Esophagus muscularis mucosa (tissue), 3 donors: ENCODE data around the gene CASP12.

Experiments used
- CTCF ChIP-seq, 3 experiments: fragments of 200-600 bp in 2 of 3; fragments of 450-650 bp in 1 of 3; sonication (generic) in 2 of 3; IDR thresholded peaks; one replicate each; pipeline ENCODE4 v1.5.1; 2017 to 2019; ENCODE audit warnings: antibody characterized with exemption in 3 of 3, mild to moderate bottlenecking in 2 of 3, moderate library complexity in 1 of 3
- POLR2A ChIP-seq: fragments of 450-650 bp; IDR thresholded peaks from one replicate; pipeline ENCODE4 v1.6.1; 2017; ENCODE audit warnings: antibody characterized with exemption, moderate library complexity, mild to moderate bottlenecking, low read depth
- POLR2AphosphoS5 ChIP-seq, 2 donors: sonication (generic); formaldehyde crosslinking; IDR thresholded peaks; one replicate each; pipeline ENCODE4 v1.6.1; 2017; ENCODE audit warnings: antibody characterized with exemption in 2 of 2

GRCh38 chr11:104876861-104877431 lies 21.3 kb downstream of the CASP12 start:
- TF ChIP-seq POLR2A (no peak), CTCF (IDR thresholded peaks at IDR 0.05) (no peak), POLR2AphosphoS5 (IDR thresholded peaks at IDR 0.05) (no peak)
